ENCODE measurements around the gene GJB5. TPM values are rescaled to one million over a fixed set of nuclear protein-coding genes. Genes with fewer than 3 reads are reported as not detected.

The GJB5 gene
- total and polyA plus RNA-seq, 8 donors = 0.37 to 23.9 TPM; not detected in 6

- no peak overlapping the region for H3K27ac ChIP-seq
- no peaks in the 10 kb centered on the region for H3K36me3 ChIP-seq
- H3K27me3 ChIP-seq = peaks cover 0 to 60% (median 4%) of the 10 kb centered on the region in 3 donors
- TF ChIP-seq POLR2A (IDR thresholded peaks at IDR 0.05) = no peak
- TF ChIP-seq EP300 (IDR thresholded peaks at IDR 0.05) = no peak
- no peak for TF ChIP-seq CTCF (IDR thresholded peaks at IDR 0.05)
- no peak for TF ChIP-seq POLR2AphosphoS5 (IDR thresholded peaks at IDR 0.05)
- H3K4me1 ChIP-seq = peaks cover 4 to 10% (median 6%) of the 10 kb centered on the region in 4 donors
- no peaks in the 10 kb centered on the region for H3K9me3 ChIP-seq
- H3K4me3 ChIP-seq = no peak overlapping the region
- intact Hi-C loops (cut with DNase I; ENCODE audit: low total_unique reads) = loop anchor here (5.0 kb wide), 1 partner anchor 1107 kb away; no protein-coding TSS in a partner anchor
- 32 to 60% (median 37%) methylated on average over 1 to 3 of the region's 3 CpGs for WGBS, 5 donors
- DNase-seq = no peak
Observed at GRCh38 chr1:34739613-34740012, 15.2 kb upstream of the GJB5 start.

GRCh38 chr1:34740161-34740868, 14.5 kb upstream of the GJB5 start:
- Histone ChIP-seq H3K27me3 (peaks cover 0 to 55% (median 4%) of the 10 kb centered on the region in 3 donors), H3K9me3 (no peaks in the 10 kb centered on the region), H3K4me3 (no peak overlapping the region), H3K36me3 (no peaks in the 10 kb centered on the region), H3K4me1 (peaks cover 4 to 10% (median 6%) of the 10 kb centered on the region in 4 donors), H3K27ac (no peak overlapping the region)
- 41 to 49% (median 46%) methylated on average over 18 of the region's 18 CpGs for WGBS, 5 donors
- DNase-seq = peak in 1 of 2 donors; percentile 60
- intact Hi-C loops (cut with DNase I; ENCODE audit: low total_unique reads) = loop anchor here (5.0 kb wide), 1 partner anchor 1108 kb away; no protein-coding TSS in a partner anchor
- no peak for TF ChIP-seq POLR2A (IDR thresholded peaks at IDR 0.05)
- TF ChIP-seq POLR2AphosphoS5 (IDR thresholded peaks at IDR 0.05) = no peak
- no peak for TF ChIP-seq CTCF (IDR thresholded peaks at IDR 0.05)
- TF ChIP-seq EP300 (IDR thresholded peaks at IDR 0.05) = no peak

- Histone ChIP-seq H3K27ac (no peak overlapping the region), H3K4me1 (peaks cover 4 to 10% (median 6%) of the 10 kb centered on the region in 4 donors), H3K27me3 (peaks cover 0 to 57% (median 8%) of the 10 kb centered on the region in 3 donors), H3K9me3 (no peaks in the 10 kb centered on the region), H3K4me3 (no peak overlapping the region), H3K36me3 (no peaks in the 10 kb centered on the region)
- peak; percentile 86 to 94 for DNase-seq
- intact Hi-C loops (cut with DNase I; ENCODE audit: low total_unique reads) = loop anchor here (5.0 kb wide), 1 partner anchor 1110 kb away; no protein-coding TSS in a partner anchor
- TF ChIP-seq CTCF (IDR thresholded peaks at IDR 0.05) (peak in 5 of 7 experiments; percentile 46 to 92 (median 84)), POLR2AphosphoS5 (IDR thresholded peaks at IDR 0.05) (no peak), POLR2A (IDR thresholded peaks at IDR 0.05) (no peak)
- 11 to 19% (median 12%) methylated on average over 9 to 16 of the region's 16 CpGs for WGBS, 5 donors
Observed at GRCh38 chr1:34742667-34743270, 12.1 kb upstream of the GJB5 start.

GRCh38 chr1:34743775-34744174, 11.1 kb upstream of the GJB5 start:
- H3K36me3 ChIP-seq = no peaks in the 10 kb centered on the region
- no peak for DNase-seq
- peaks cover 4 to 10% (median 6%) of the 10 kb centered on the region in 4 donors for H3K4me1 ChIP-seq
- intact Hi-C loops (cut with DNase I; ENCODE audit: low total_unique reads) = loop anchor here (5.0 kb wide), 1 partner anchor 1111 kb away; no protein-coding TSS in a partner anchor
- no peaks in the 10 kb centered on the region for H3K9me3 ChIP-seq
- TF ChIP-seq POLR2A (IDR thresholded peaks at IDR 0.05) (no peak), CTCF (IDR thresholded peaks at IDR 0.05) (no peak)
- no peak overlapping the region for H3K4me3 ChIP-seq
- 77 to 88% (median 81%) methylated on average over 6 of the region's 6 CpGs for WGBS, 5 donors
- no peak overlapping the region for H3K27ac ChIP-seq
- H3K27me3 ChIP-seq = peaks cover 0 to 64% (median 9%) of the 10 kb centered on the region in 3 donors
